Left renal cortex interstitium (tissue), 4 donors: Measurements from ENCODE around the gene CSRP1. TPM values are rescaled to one million over a fixed set of nuclear protein-coding genes. Genes with fewer than 3 reads are reported as not detected.

Experiments used
- DNase-seq, 4 donors: peaks; one replicate each; pipeline ENCODE4 v3.0.0-alpha.2; 2013; ENCODE audit warnings: low read depth in 4 of 4, low spot score in 2 of 4, missing footprints in 1 of 4
- polyA plus RNA-seq, 4 donors: library from polyadenylated mRNA; unstranded; fragments of 120-200 nt; gene quantifications; one replicate each; pipeline ENCODE4 v1.2.1, GENCODE V29; 2013; ENCODE audit not compliant: insufficient read length in 4 of 4

Gene CSRP1
- polyA plus RNA-seq, 4 donors: 127 to 170 (median 143) TPM

DNA sequence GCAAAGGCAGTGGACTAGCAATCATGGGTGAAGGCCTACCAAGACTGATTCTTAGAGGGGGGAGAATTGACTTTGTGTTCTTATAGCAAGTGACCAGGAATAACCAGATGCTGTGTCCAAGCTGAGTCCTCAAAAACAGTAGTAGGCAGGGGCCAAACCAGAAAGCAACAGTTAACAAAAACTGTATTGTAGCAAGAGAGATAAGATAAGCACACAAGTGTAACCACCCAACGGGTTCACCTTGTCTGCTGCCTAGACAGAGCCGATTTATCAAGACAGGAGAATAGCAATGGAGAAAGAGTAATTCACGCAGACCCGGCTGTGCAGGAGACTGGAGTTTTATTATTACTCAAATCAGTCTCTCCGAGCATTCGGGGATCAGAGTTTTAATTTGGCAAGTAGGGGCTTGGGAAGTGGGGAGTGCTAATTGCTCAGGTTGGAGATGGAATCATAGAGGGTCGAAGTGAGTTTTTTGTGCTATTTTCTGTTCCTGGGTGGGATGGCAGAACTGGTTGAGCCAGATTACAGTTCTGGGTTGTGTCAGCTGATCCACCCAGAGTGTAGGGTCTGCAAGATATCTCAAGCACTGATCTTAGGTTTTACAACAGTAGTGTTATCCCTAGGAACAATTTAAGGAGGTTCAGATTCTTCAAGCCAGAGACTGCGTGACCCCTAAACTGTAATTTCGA lies 8.3 kb upstream of the CSRP1 start:
- no peak for DNase-seq

DNA sequence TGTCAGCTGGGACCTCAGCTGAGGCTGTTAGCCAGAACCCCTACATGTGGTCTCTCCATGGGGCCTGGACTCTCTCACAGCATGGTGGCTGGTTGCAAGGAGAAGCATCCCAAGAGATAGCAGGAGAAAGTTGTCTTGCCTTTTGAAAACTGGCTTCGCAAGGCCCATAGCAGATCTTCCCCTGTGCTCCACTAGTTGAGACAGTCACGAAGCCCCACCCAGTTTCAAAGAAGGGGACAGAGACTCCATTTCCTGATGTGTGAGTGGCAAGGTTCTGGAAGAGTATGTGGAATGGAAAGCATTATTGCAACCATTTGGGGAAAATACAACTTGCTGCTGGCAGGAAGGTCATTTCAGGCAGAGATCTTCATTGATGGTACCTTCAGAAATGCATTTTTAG lies 7.5 kb upstream of the CSRP1 start:
- DNase-seq: no peak

GRCh38 chr1:201513498-201514243 lies 6.7 kb upstream of the CSRP1 start:
- no peak for DNase-seq

- peak in 1 of 4 donors; percentile 51 for DNase-seq
Observed at GRCh38 chr1:201511941-201512539, 5.1 kb upstream of the CSRP1 start.

- no peak for DNase-seq
Observed at GRCh38 chr1:201511396-201511940, 4.5 kb upstream of the CSRP1 start.

- DNase-seq: no peak
Observed at GRCh38 chr1:201510734-201511133, 3.8 kb upstream of the CSRP1 start.

GRCh38 chr1:201509601-201510374 lies 2.9 kb upstream of the CSRP1 start:
- DNase-seq: no peak

DNA sequence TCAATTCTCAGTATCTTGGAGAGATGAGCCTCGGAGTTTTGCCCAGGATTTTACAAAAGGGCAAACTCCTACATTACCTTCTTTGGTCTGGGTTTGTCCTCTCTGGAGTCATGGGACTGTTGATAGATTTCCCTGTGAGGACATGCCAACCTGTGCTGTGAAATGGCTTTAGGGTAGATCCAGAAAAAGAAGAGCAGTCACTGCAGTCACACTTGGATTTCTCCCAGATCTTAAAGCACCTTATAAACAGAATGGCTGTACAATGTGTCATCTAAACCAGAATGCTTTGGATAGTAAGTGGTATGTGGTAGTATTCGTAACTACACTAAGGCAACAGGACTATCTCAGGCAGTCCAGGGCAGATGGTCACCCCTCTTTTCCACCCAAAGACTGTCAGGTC lies 1.9 kb upstream of the CSRP1 start:
- DNase-seq: no peak

DNA sequence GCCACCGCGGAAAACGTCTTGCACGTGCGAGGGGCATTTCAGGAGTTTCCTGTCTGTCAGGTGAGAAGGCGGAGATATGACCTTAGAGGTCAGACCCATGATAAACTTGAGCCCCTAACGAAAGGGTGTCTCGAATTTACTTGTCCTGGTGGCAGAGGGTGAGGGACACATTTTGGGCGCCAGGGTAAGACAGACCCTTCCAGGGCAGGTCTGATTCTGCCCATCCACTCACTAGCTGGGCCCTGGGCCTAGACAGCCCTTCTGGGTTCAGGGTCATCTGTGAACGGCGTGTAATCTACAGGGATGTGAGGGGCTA lies 395 bp upstream of the CSRP1 start:
- DNase-seq: no peak

GRCh38 chr1:201506092-201506491 lies 831 bp downstream of the CSRP1 start:
- DNase-seq: no peak

DNA sequence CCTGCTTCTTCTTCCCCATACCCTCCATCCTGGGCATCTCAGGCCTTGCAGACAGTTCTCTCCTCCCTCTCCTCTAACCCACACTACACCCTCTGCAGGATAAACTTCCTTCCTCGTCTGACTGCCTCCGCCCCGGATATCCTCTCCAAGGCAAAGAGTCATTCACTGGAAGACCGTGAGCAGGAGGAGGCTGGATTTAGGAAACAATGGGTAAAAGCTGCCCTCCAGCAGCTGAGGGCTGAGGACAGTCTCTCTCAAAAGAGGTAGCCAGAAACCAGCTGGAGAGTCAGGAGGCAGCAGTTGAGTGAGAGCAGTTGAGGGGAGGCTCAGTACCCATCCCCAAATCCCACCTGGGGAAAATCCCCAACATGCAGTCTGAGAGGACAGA lies 1.4 kb downstream of the CSRP1 start:
- DNase-seq: no peak

- DNase-seq: no peak
Observed at GRCh38 chr1:201504799-201505502, 2.0 kb downstream of the CSRP1 start.

GRCh38 chr1:201504179-201504631 lies 2.7 kb downstream of the CSRP1 start:
- no peak for DNase-seq

DNA sequence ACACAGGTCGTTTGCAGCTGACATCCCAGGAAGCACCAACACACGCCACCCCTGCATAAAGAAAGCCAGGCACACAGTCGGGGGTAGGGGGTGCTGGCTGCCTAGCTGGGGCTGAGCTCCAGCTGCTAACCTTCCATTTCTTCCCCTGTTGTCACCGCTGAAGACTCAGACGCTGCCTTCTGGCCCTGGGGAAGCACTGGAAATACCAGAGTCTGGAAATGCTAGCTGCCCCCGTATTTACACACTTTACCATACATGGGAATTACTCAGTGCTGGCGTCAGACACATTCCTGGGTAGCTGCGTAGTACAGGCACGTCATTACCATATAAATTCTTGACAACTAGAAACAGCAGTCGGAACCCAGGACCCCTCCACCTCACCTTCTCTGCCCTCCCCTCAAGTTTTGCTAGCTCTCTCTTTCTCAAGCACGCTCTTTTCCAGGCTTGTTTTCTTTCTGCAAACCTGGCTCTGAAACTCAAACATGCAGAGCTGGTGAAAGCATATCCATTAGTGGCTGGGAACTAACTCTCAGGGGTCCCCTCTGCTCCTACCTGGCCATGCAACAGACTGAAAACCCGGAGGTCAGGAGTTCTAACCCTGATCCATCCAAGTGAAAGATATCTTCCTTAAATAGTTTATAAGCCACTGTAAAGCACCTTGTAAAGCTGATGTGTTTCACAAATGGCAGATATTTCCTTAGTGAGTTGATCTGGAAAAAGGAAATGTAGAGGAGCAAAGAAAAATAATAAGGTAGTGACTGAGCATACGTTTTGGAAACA lies 3.3 kb downstream of the CSRP1 start:
- peak in 1 of 4 donors; percentile 82 for DNase-seq

- DNase-seq: no peak
Observed at GRCh38 chr1:201502511-201502857, 4.4 kb downstream of the CSRP1 start.

DNA sequence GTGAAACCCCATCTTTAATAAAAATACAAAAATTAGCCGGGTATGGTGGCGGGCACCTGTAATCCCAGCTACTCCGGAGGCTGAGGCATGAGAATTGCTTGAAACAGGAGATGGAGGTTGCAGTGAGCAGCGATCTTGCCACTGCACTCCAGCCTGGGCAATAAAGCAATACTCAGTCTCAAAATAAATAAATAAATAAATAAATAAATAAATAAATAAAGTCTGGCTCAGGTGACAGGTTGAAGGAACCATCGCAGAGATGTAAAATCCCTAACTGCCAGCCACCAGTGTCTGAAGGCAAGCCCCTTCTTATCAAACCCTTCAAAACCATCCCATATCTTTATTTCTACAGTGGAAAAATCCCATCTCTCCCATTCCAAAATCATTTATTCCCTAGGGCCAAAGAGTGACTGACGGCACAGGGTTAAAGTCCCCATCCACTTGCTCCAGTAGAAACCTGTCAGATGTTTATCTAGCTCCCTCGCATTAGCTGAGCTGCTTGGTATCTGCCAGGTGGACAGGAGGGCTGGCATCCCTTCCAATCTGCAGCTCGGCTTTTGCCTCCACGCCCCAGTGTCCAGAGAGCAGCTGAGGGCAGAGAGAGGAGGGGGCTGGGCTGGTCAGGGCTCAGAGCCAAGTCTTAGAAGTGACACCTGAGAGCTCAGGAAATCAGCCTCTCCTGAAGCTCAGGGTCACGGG lies 5.0 kb downstream of the CSRP1 start:
- peak in 1 of 4 donors; percentile 82 for DNase-seq

DNA sequence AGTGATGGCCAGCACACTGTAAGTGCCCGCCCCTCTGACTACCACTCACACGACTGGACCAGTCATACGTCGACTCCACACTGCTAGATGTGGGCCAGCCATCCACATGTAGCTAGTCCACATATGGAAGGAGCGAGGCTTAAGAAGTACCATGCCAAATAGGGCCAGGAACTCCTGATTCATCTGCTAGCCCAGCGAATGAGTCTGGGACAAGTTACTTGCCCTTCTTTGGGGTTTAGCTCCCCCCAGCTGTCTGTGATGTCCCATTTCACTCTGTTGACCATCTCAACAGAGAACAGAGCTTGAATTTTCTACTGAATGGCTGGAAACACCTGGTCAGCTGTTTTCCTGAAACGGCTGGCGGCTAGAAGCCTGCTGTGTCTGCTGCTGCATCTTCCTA lies 5.8 kb downstream of the CSRP1 start:
- DNase-seq: no peak

DNA sequence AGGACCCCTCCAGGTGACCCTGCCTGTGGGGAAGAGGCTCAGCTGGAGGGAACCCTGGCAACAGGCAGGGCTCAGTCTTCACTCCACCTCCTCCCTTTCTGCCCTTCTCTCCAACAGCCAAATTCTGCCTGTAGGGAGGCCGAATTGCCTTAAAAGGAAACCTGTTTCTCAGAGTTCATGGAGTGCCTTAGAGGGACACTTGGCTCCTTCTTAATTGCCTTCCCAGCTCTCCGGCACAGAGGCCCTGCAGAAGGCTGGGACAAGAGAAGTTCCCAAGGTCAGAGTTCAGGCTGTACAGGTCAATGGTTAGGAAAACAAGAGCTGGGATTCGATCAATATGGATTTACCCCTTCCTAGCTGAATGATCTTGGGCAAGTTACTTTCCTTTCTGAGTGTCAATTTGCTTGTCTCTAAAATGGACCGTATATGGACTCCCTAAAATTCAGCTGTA lies 6.2 kb downstream of the CSRP1 start:
- DNase-seq: no peak
